NB4 (cell line): ENCODE data around the gene WFDC6.
"Not testable (repeated sequence)": the region's sequence is repeated elsewhere in the genome, so short reads cannot be mapped to it uniquely, and the experiment has no call there.

ENCODE experiments used
- DNase-seq: peaks from one replicate; pipeline ENCODE4 v3.0.0; 2010; ENCODE audit warnings: low read depth
- H3K4me3 ChIP-seq: one replicate; pipeline ENCODE4 v1.5.1; 2011; ENCODE audit warnings: mild to moderate bottlenecking, low read depth, low read length, moderate library complexity
- CTCF ChIP-seq: IDR thresholded peaks from one replicate; pipeline ENCODE4 v1.5.1; 2012; ENCODE audit warnings: low read depth, low read length
- MAX ChIP-seq: IDR thresholded peaks from 2 replicates; pipeline ENCODE4 v1.6.1; 2011; ENCODE audit warnings: low read depth, low read length
- MYC ChIP-seq: IDR thresholded peaks from 2 replicates; pipeline ENCODE4 v1.6.1; 2011; ENCODE audit warnings: low read depth, low read length
- POLR2A ChIP-seq: IDR thresholded peaks from 2 replicates; pipeline ENCODE4 v1.6.1; 2011; ENCODE audit warnings: mild to moderate bottlenecking; ENCODE audit not compliant: insufficient read length; ENCODE audit errors: extremely low read depth

WFDC6 gene

GRCh38 chr20:45539382-45539781, at the start of gene WFDC6:
TSS of gene WFDC6 (minus strand) at chr20:45539482. CDS start at chr20:45539407, 75 bp downstream.
- DNase-seq, result no peak
- TF ChIP-seq CTCF, result no peak
- TF ChIP-seq POLR2A, result no peak
- no peak for TF ChIP-seq MAX
- TF ChIP-seq MYC, result no peak

GRCh38 chr20:45588800-45589199, 49.5 kb upstream of the WFDC6 start:
- TF ChIP-seq POLR2A (no peak), MYC (no peak), CTCF (no peak), MAX (no peak)
- no peak overlapping the region for H3K4me3 ChIP-seq
- DNase-seq, result no peak

More at GRCh38 chr20:45539382-45539781, at the start of gene WFDC6:
- H3K4me3 ChIP-seq, result no peak within 1 kb of the TSS

GRCh38 chr20:45585986-45586385, 46.7 kb upstream of the WFDC6 start:
- not testable (repeated sequence) for DNase-seq

GRCh38 chr20:45584294-45584693, 45.0 kb upstream of the WFDC6 start:
- not testable (repeated sequence) for DNase-seq, H3K4me3 ChIP-seq

More at GRCh38 chr20:45585986-45586385, 46.7 kb upstream of the WFDC6 start:
- not testable (repeated sequence) for H3K4me3 ChIP-seq

GRCh38 chr20:45583502-45583901, 44.2 kb upstream of the WFDC6 start:
- TF ChIP-seq POLR2A (no peak), MAX (no peak), CTCF (no peak), MYC (no peak)
- no peak overlapping the region for H3K4me3 ChIP-seq
- DNase-seq, result no peak

- no peak overlapping the region for H3K4me3 ChIP-seq
- TF ChIP-seq MAX (no peak), POLR2A (no peak), CTCF (no peak), MYC (no peak)
- no peak for DNase-seq
These were observed 42.4 kb upstream of the WFDC6 start for GRCh38 chr20:45581702-45582101.

GRCh38 chr20:45579184-45579583, 39.9 kb upstream of the WFDC6 start, which contains the start of gene WFDC8:
TSS of gene WFDC8 (minus strand) at chr20:45579284. CDS start at chr20:45579247, 37 bp downstream.
- no peak for DNase-seq
- TF ChIP-seq CTCF (no peak), MYC (no peak), MAX (no peak), POLR2A (no peak)

More at GRCh38 chr20:45579184-45579583, 39.9 kb upstream of the WFDC6 start, which contains the start of gene WFDC8:
- H3K4me3 ChIP-seq, result no peak within 1 kb of the TSS
